Subcutaneous abdominal adipose tissue (tissue), 5 donors: Measurements from ENCODE around the gene CPNE5.

Source experiments
- H3K27ac ChIP-seq: one replicate; pipeline ENCODE4 v1.7.0; 2013; ENCODE audit warnings: low read depth, mild to moderate bottlenecking, inconsistent platforms, low read length, moderate library complexity
- H3K27me3 ChIP-seq, 5 donors: one replicate each; pipeline ENCODE4 v1.7.0; 2013; ENCODE audit warnings: low read length in 5 of 5, inconsistent platforms in 1 of 5; ENCODE audit not compliant: control insufficient read depth in 5 of 5, insufficient read depth in 4 of 5
- H3K36me3 ChIP-seq, 5 donors: one replicate each; pipeline ENCODE4 v1.7.0; 2013; ENCODE audit warnings: low read length in 5 of 5; ENCODE audit not compliant: control insufficient read depth in 5 of 5, insufficient read depth in 5 of 5
- H3K4me1 ChIP-seq, 5 donors: one replicate each; pipeline ENCODE4 v1.7.0; 2013; ENCODE audit warnings: low read length in 5 of 5, mild to moderate bottlenecking in 3 of 5, moderate library complexity in 1 of 5; ENCODE audit not compliant: control insufficient read depth in 5 of 5, insufficient read depth in 5 of 5
- H3K4me3 ChIP-seq, 5 donors: one replicate each; pipeline ENCODE4 v1.7.0; 2013; ENCODE audit warnings: low read length in 5 of 5, low read depth in 1 of 5
- H3K9ac ChIP-seq, 5 donors: one replicate each; pipeline ENCODE4 v1.7.0; 2013; ENCODE audit warnings: low read length in 5 of 5, mild to moderate bottlenecking in 4 of 5, moderate library complexity in 3 of 5
- H3K9me3 ChIP-seq, 5 donors: one replicate each; pipeline ENCODE4 v1.7.0; 2013; ENCODE audit warnings: low read length in 5 of 5; ENCODE audit not compliant: control insufficient read depth in 5 of 5
- donor health status: healthy.
- donor health status: healthy.
- donor health status: healthy.
- donor health status: healthy.
- donor health status: healthy.

CPNE5 gene

GRCh38 chr6:36797055-36797454, 42.2 kb downstream of the CPNE5 start:
- peaks cover 0 to 15% (median 5%) of the 10 kb centered on the region in 5 donors for H3K27me3 ChIP-seq
- H3K27ac ChIP-seq, result no peak overlapping the region
- no peaks in the 10 kb centered on the region for H3K9me3 ChIP-seq
- no peak overlapping the region for H3K4me3 ChIP-seq
- H3K4me1 ChIP-seq, result peaks cover 0 to 2% (median 0%) of the 10 kb centered on the region in 5 donors
- no peak overlapping the region for H3K9ac ChIP-seq
- H3K36me3 ChIP-seq, result no peaks in the 10 kb centered on the region

GRCh38 chr6:36794713-36795065, 44.6 kb downstream of the CPNE5 start:
- Histone ChIP-seq H3K27ac (no peak overlapping the region), H3K9me3 (no peaks in the 10 kb centered on the region), H3K36me3 (no peaks in the 10 kb centered on the region), H3K4me1 (peaks cover 0 to 2% (median 0%) of the 10 kb centered on the region in 5 donors), H3K4me3 (no peak overlapping the region), H3K27me3 (peaks cover 0 to 17% (median 5%) of the 10 kb centered on the region in 5 donors), H3K9ac (no peak overlapping the region)

- no peaks in the 10 kb centered on the region for H3K36me3 ChIP-seq
- peaks cover 0 to 2% (median 0%) of the 10 kb centered on the region in 5 donors for H3K4me1 ChIP-seq
- no peaks in the 10 kb centered on the region for H3K9me3 ChIP-seq
- no peak overlapping the region for H3K9ac ChIP-seq
- H3K27me3 ChIP-seq, result peaks cover 3 to 22% (median 5%) of the 10 kb centered on the region in 5 donors
- no peak overlapping the region for H3K27ac ChIP-seq
- H3K4me3 ChIP-seq, result no peak overlapping the region
Observed at GRCh38 chr6:36793913-36794712, 45.1 kb downstream of the CPNE5 start.

- peaks cover 4 to 22% (median 7%) of the 10 kb centered on the region in 5 donors for H3K27me3 ChIP-seq
- no peak overlapping the region for H3K4me3 ChIP-seq
- peaks cover 0 to 2% (median 0%) of the 10 kb centered on the region in 5 donors for H3K4me1 ChIP-seq
- H3K27ac ChIP-seq, result no peak overlapping the region
- no peaks in the 10 kb centered on the region for H3K36me3 ChIP-seq
- no peak overlapping the region for H3K9ac ChIP-seq
- H3K9me3 ChIP-seq, result no peaks in the 10 kb centered on the region
Observed at GRCh38 chr6:36793296-36793912, 45.8 kb downstream of the CPNE5 start.

- peaks cover 0 to 2% (median 0%) of the 10 kb centered on the region in 5 donors for H3K4me1 ChIP-seq
- peaks cover 4 to 26% (median 8%) of the 10 kb centered on the region in 5 donors for H3K27me3 ChIP-seq
- H3K9ac ChIP-seq, result no peak overlapping the region
- no peak overlapping the region for H3K4me3 ChIP-seq
- H3K27ac ChIP-seq, result no peak overlapping the region
- no peaks in the 10 kb centered on the region for H3K36me3 ChIP-seq
- no peaks in the 10 kb centered on the region for H3K9me3 ChIP-seq
Observed at GRCh38 chr6:36791521-36792135, 47.6 kb downstream of the CPNE5 start.

- H3K36me3 ChIP-seq, result no peaks in the 10 kb centered on the region
- no peak overlapping the region for H3K27ac ChIP-seq
- H3K9me3 ChIP-seq, result no peaks in the 10 kb centered on the region
- no peak overlapping the region for H3K4me3 ChIP-seq
- H3K9ac ChIP-seq, result no peak overlapping the region
- peaks cover 0 to 2% (median 0%) of the 10 kb centered on the region in 5 donors for H3K4me1 ChIP-seq
- H3K27me3 ChIP-seq, result peaks cover 4 to 26% (median 8%) of the 10 kb centered on the region in 5 donors
Observed at GRCh38 chr6:36791085-36791484, 48.2 kb downstream of the CPNE5 start.

GRCh38 chr6:36788768-36789167, 50.5 kb downstream of the CPNE5 start:
- no peak overlapping the region for H3K9ac ChIP-seq
- H3K4me3 ChIP-seq, result no peak overlapping the region
- no peak overlapping the region for H3K27ac ChIP-seq
- H3K9me3 ChIP-seq, result no peaks in the 10 kb centered on the region
- H3K27me3 ChIP-seq, result peaks cover 0 to 20% (median 8%) of the 10 kb centered on the region in 5 donors
- H3K4me1 ChIP-seq, result peaks cover 0 to 5% (median 0%) of the 10 kb centered on the region in 5 donors
- no peaks in the 10 kb centered on the region for H3K36me3 ChIP-seq

- Histone ChIP-seq H3K27me3 (peaks cover 0 to 16% (median 8%) of the 10 kb centered on the region in 5 donors), H3K4me3 (no peak overlapping the region)
Observed at GRCh38 chr6:36788186-36788585, 51.1 kb downstream of the CPNE5 start.

GRCh38 chr6:36787210-36787609, 52.0 kb downstream of the CPNE5 start:
- no peak overlapping the region for H3K4me3 ChIP-seq
- no peaks in the 10 kb centered on the region for H3K9me3 ChIP-seq
- no peak overlapping the region for H3K27ac ChIP-seq
- H3K9ac ChIP-seq, result no peak overlapping the region
- H3K27me3 ChIP-seq, result peaks cover 0 to 11% (median 7%) of the 10 kb centered on the region in 5 donors
- peaks cover 0 to 7% (median 0%) of the 10 kb centered on the region in 5 donors for H3K4me1 ChIP-seq
- no peaks in the 10 kb centered on the region for H3K36me3 ChIP-seq

More at GRCh38 chr6:36788186-36788585, 51.1 kb downstream of the CPNE5 start:
- Histone ChIP-seq H3K4me1 (peaks cover 0 to 7% (median 0%) of the 10 kb centered on the region in 5 donors), H3K9ac (no peak overlapping the region), H3K9me3 (no peaks in the 10 kb centered on the region), H3K36me3 (no peaks in the 10 kb centered on the region), H3K27ac (no peak overlapping the region)
